HG03060 (cell line): ENCODE data around the gene PAPOLA.

ENCODE experiments used
- ATAC-seq: cut with Tn5 transposase; IDR thresholded peaks from one replicate; pipeline ENCODE4 v1.9.1; 2021; ENCODE audit warnings: low read depth, moderate number of reproducible peaks; ENCODE audit not compliant: unreplicated experiment

The PAPOLA gene

GRCh38 chr14:96614481-96614881 is 112.3 kb downstream of the PAPOLA start:
- ATAC-seq = no peak

GRCh38 chr14:96616161-96616721 is 114.1 kb downstream of the PAPOLA start:
- no peak for ATAC-seq
